ENCODE measurements around the gene GABRB3.

DNA sequence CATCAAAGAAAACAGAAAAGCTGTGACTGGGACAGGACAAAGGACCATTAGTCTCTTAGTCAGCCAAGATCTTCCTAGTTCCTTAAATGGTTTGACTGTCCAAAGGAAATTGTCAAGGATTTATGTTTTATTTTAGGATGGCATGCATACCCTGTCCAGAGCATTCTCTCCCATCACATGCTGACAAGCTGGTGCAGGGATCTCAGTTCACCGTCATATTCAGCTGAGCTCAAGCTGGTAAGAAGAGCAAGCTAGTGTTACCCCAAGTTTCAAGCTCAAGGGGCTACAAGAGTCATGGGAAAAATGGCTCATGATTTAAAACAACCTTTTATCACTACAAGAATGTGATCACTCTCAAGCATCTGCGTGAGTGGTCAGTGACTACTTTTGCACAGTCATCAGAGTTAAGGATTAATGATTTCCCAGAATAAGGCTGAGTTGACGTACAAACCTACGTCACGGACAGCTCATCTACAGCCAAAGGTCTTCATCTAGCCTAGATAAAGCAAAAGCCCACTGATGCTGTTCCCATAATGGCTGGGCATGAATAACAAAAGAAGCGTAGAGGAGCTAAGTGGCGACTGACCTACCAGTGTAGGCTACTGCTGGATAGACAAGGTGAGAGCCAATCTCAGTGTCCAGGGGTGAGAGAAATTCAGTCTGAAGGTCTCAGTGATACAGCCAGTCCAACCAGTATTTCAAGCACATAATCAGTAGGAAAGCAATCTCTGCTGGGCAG, 157.5 kb downstream of the GABRB3 start:
- no peak for TF ChIP-seq SIN3A (IDR thresholded peaks at IDR 0.05; ENCODE audit: borderline replicate concordance, insufficient read depth, low read depth, low read length)
- no peak for TF ChIP-seq CTCF (IDR thresholded peaks at IDR 0.05)
- no peak for TF ChIP-seq REST (IDR thresholded peaks at IDR 0.05; ENCODE audit: insufficient read depth in 1 of 2, low read depth in 2 of 2, low read length in 1 of 2)

Measured in Panc1 (cell line).